Activated CD8-positive, alpha-beta T cell treated with anti-CD3 and anti-CD28 coated beads, Interleukin-2, amount 10 ng/mL, durations not matched to agents 7 days and 5 days (primary cell): ENCODE data around the gene PBX4. TPM values are rescaled to one million over a fixed set of nuclear protein-coding genes. Genes with fewer than 3 reads are reported as not detected.

Source experiments
- ATAC-seq: fragments of 150-1000 bp; cut with Tn5 transposase; one replicate; pipeline ENCODE4 v1.10.0; 2021; ENCODE audit warnings: moderate library complexity
- CTCF ChIA-PET: fragments of 350-600 bp; sonication (Branson Sonifier 250); formaldehyde crosslinking; loops from one replicate; lab custom pipeline; 2021; ENCODE audit warnings: antibody characterized with exemption; lab: Charles Lee
- POLR2A ChIA-PET: fragments of 350-600 bp; sonication (Branson Sonifier 250); formaldehyde crosslinking; loops from one replicate; lab custom pipeline; 2021; ENCODE audit warnings: antibody characterized with exemption; lab: Charles Lee
- DNase-seq: peaks from one replicate; pipeline ENCODE4 v3.0.0-alpha.2; 2020
- H3K27ac Mint-ChIP-seq: one replicate; pipeline ENCODE4 v1.8.0; 2021; ENCODE audit warnings: mild to moderate bottlenecking, mixed read lengths
- H3K27me3 Mint-ChIP-seq: one replicate; pipeline ENCODE4 v1.8.0; 2021; ENCODE audit warnings: low read depth, mixed read lengths
- H3K36me3 Mint-ChIP-seq: one replicate; pipeline ENCODE4 v1.8.0; 2021; ENCODE audit warnings: low read depth, mixed read lengths
- H3K4me1 Mint-ChIP-seq: one replicate; pipeline ENCODE4 v1.8.0; 2021; ENCODE audit warnings: low read depth, mixed read lengths
- H3K4me3 Mint-ChIP-seq: one replicate; pipeline ENCODE4 v1.8.0; 2021; ENCODE audit warnings: mild to moderate bottlenecking, mixed read lengths
- H3K9me3 Mint-ChIP-seq: one replicate; pipeline ENCODE4 v1.8.0; 2022; ENCODE audit warnings: mixed read lengths; ENCODE audit not compliant: insufficient read depth
- total RNA-seq, 2 experiments: library from RNA; stranded (reverse); gene quantifications; one replicate each; pipeline ENCODE4 v1.2.3, GENCODE V29; 2021

PBX4 gene
- total RNA-seq, 2 experiments from 2014 or later, result 33.8 to 34.1 TPM

GRCh38 chr19:19515642-19516519 is 102.6 kb downstream of the PBX4 start, which contains the start of gene NDUFA13:
Gene NDUFA13, plus strand, starts transcription at chr19:19516225. Its CDS starts 14 bp downstream, at chr19:19516239.
- Mint-ChIP-seq H3K27ac (peak within 1 kb of the TSS; percentile 94), H3K9me3 (no peaks in the 10 kb centered on the region), H3K4me3 (peak within 1 kb of the TSS; percentile 94), H3K36me3 (peaks cover 34% of the 10 kb centered on the region), H3K27me3 (no peaks in the 10 kb centered on the region), H3K4me1 (peaks cover 37% of the 10 kb centered on the region)
- peak; percentile 95 for DNase-seq
- peak; percentile 91 for ATAC-seq
- ChIA-PET POLR2A (interaction anchor here (0.6 to 2.3 kb wide), 26 partner anchors 9 to 1260 kb away, joined by 3 to 11 read pairs (median 4); partner anchors contain the start of genes GMIP, LPAR2, MAU2 and NR2C2AP), CTCF (interaction anchor here (1.2 to 2.0 kb wide), 7 partner anchors 13 to 154 kb away, joined by 3 to 10 read pairs (median 4); partner anchors contain the start of gene YJEFN3)

DNA sequence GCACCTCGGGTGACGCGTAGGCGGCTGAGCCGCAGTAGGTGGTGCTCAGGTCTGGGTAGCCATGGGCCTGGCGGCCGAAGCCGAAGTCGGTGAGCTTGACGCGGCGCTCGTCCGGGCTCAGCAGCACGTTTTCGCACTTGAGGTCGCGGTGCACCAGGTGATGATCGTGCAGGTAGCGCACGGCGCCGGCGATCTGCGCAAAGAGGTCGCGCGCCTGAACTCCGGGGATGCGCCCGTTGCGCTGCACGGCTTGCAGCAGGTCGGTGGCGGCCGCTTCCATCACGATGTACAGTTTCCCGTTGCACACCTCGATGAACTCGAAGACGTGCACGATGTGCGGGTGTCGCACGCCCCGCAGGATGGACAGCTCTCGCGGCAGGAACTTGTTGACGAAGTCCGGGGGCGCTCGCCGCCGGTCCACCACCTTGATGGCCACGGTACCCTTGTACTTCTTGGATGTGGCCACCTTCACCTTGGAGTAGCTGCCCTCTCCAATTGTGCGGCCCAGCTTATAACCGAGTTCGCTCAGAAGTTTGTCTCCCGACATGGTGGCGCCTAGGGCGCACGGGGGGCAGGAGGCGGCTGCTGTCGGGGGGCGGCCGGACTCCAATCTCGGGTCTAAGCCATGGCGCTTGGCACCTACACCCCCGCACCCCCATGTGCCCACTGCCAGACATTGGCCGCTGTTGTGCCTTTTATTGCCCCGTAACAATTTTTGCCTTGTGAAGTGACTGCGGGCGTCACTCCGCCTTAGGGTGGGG is 103.4 kb downstream of the PBX4 start, which contains the start of gene TSSK6:
Gene TSSK6, minus strand, starts transcription at position 668 of the 761 bp plus-strand sequence. Its CDS starts 121 bp downstream, at position 547.
- POLR2A ChIA-PET, result interaction anchor here (0.6 to 2.3 kb wide), 20 partner anchors 21 to 351 kb away, joined by 3 to 11 read pairs (median 4); partner anchors contain the start of genes GMIP, LPAR2, MAU2 and NR2C2AP

GRCh38 chr19:19514215-19514657 is 104.3 kb downstream of the PBX4 start:
- Mint-ChIP-seq H3K4me1 (peaks cover 24% of the 10 kb centered on the region), H3K4me3 (peak overlapping the region; percentile 34), H3K9me3 (no peaks in the 10 kb centered on the region), H3K36me3 (peaks cover 18% of the 10 kb centered on the region), H3K27me3 (no peaks in the 10 kb centered on the region), H3K27ac (no peak overlapping the region)
- ChIA-PET CTCF (no interaction called here), POLR2A (no interaction called here)
- ATAC-seq, result no peak
- no peak for DNase-seq

More for the DNA sequence above, 103.4 kb downstream of the PBX4 start, which contains the start of gene TSSK6:
- peak within 1 kb of the TSS; percentile 94 for H3K27ac Mint-ChIP-seq
- H3K9me3 Mint-ChIP-seq, result no peaks in the 10 kb centered on the region
- H3K4me1 Mint-ChIP-seq, result peaks cover 30% of the 10 kb centered on the region
- peaks cover 27% of the 10 kb centered on the region for H3K36me3 Mint-ChIP-seq
- DNase-seq, result no peak
- peak within 1 kb of the TSS; percentile 94 for H3K4me3 Mint-ChIP-seq
- no peak for ATAC-seq
- CTCF ChIA-PET, result interaction anchor here (0.8 to 1.9 kb wide), 7 partner anchors 14 to 153 kb away, joined by 3 to 8 read pairs (median 3); partner anchors contain the start of gene YJEFN3
- H3K27me3 Mint-ChIP-seq, result no peaks in the 10 kb centered on the region

DNA sequence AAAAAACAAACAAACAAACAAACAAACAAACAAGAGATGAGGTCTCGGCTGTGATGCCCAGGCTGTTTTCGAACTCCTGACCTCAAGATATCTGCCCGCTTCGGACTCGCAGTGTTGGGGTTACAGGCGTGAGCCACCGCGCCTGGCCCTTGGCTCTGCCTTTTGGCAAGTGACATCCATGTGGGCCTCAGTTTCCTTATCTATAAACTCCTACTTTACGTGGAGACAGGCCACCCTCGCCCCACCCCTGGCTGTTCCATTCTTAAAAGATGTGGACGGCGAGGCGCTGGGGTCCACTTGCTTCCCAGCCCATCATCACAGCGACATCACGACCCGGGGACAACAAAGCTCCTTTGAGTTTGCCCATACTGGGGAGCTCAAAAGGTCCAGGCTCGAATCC is 104.8 kb downstream of the PBX4 start:
- Mint-ChIP-seq H3K4me1 (peaks cover 22% of the 10 kb centered on the region), H3K4me3 (no peak overlapping the region), H3K36me3 (peaks cover 18% of the 10 kb centered on the region), H3K27me3 (no peaks in the 10 kb centered on the region), H3K9me3 (no peaks in the 10 kb centered on the region), H3K27ac (no peak overlapping the region)
- CTCF ChIA-PET, result no interaction called here
- DNase-seq (no peak), ATAC-seq (no peak)
- POLR2A ChIA-PET, result no interaction called here

Other genes starting within 250 kb of the PBX4 start
- 100 to 1,000 TPM; 180 TPM for gene GATAD2A, start 213.0 kb downstream of the PBX4 start, total RNA-seq
- 1 to 10 TPM; 3.4 to 3.9 TPM for gene TSSK6, start 103.1 kb downstream of the PBX4 start, total RNA-seq
- gene NDUFA13, start 102.5 kb downstream of the PBX4 start, total RNA-seq, result 100 to 1,000 TPM; 388 to 413 TPM
- 10 to 100 TPM; 10.0 to 10.6 TPM for gene YJEFN3, start 89.8 kb downstream of the PBX4 start, total RNA-seq
- under 1 TPM; 0.16 to 0.24 TPM for gene CILP2, start 80.4 kb downstream of the PBX4 start, total RNA-seq
- 10 to 100 TPM; 44.8 to 50.8 TPM for gene LPAR2, start 9.5 kb upstream of the PBX4 start, total RNA-seq
- gene GMIP, start 25.0 kb upstream of the PBX4 start, total RNA-seq, result 100 to 1,000 TPM in 1 of 2 experiments, 10 to 100 TPM in 1; 96.7 to 104 TPM
- 10 to 100 TPM; 78.6 to 78.8 TPM for gene ATP13A1, start 45.0 kb upstream of the PBX4 start, total RNA-seq
- gene ZNF101, start 50.2 kb upstream of the PBX4 start, total RNA-seq, result 10 to 100 TPM; 74.2 to 87.8 TPM
- 1 to 10 TPM; 6.9 TPM for gene ZNF14, start 114.4 kb upstream of the PBX4 start, total RNA-seq
- gene ZNF506, start 203.1 kb upstream of the PBX4 start, total RNA-seq, result 10 to 100 TPM; 22.4 to 25.1 TPM
- gene ZNF253, start 247.2 kb upstream of the PBX4 start, total RNA-seq, result 10 to 100 TPM; 15.7 to 17.5 TPM